SK-MEL-5 (cell line): ENCODE measurements around the gene TIMP3. TPM values are rescaled to one million over a fixed set of nuclear protein-coding genes. Genes with fewer than 3 reads are reported as not detected.
"Not testable (repeated sequence)": the region's sequence is repeated elsewhere in the genome, so short reads cannot be mapped to it uniquely, and the experiment has no call there.

ENCODE experiments used
- DNase-seq: peaks from one replicate; pipeline ENCODE4 v3.0.0-alpha.2; 2016; ENCODE audit warnings: low read depth, low spot score
- in situ Hi-C: cut with HindIII; loops from 2 replicates; pipeline ENCODE4 v1.10.0; 2016; ENCODE audit warnings: low sequenced_read_pairs, high pct_unique_total_duplicates, low pct_unique_long_range_greater_than_20kb
- total RNA-seq: library from RNA; depleted of rRNA; stranded (reverse); fragments of >200 nt; shearing (Covaris generic); gene quantifications from 2 replicates; pipeline ENCODE4 v1.2.3, GENCODE V29; 2014

TIMP3 gene
- total RNA-seq, 1 experiment from 2014 or later = 78.8 TPM

DNA sequence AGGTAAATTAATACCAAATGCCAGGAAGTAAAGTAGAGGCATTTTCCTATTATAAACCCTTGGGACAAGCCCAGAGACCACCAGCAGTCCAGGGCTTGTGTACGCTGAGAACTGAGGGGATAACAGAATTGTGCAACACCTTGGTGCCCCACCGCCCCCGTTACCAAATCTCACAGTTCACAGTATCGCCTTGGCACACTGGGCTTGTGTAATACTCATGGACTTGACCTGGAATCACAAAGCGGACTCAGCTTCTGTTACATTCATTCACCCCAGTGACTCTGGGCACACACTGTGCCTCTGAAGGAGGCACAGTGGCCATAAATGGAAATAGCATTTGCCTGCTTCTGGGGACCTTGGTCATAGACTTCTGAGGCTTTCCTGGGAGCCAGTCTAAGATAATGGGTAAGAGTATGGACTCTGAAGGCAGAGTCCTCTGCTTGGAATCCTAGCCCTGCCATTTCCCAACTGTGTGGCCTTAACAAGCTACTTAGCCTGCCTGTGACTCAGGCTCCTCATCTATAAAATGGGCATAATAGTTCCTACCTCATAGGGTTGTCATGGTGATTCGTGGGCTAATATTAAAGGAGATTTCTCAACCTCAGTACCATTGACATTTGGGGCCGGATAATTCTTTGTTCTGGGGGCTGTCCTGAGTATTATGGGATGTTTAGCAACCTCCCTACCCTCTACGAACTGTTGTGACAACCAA, 53.7 kb downstream of the TIMP3 start:
- no peak for DNase-seq
- in situ Hi-C loops = no loop called here

DNA sequence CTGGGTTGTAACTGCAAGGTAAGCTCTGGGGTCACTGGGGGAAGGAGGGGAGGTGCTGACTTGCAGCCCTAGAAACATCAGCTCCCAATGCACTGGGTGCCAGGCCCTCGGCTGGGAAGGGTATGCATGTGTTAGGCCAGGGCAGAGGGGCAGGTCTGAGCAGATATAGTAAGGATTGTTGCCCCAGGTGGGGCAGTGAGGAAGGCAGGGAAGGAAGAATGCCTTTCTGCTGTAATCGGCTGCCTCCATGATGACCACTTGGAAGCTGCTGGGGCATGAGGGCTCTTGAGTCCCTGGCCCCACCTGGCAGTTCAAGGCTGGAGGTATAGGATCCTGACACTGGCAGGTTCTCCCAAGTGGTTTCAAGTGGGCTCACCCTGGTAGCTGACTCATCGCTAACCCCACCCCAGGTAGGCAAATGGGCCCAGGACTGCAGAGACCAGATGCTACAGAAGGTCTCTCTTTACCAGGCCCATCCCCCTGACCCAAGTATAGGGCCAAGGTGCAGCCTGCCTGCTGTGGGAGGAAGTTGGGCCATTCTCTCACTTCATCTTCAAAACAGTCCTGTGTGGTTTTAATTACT, 56.7 kb downstream of the TIMP3 start:
- in situ Hi-C loops = no loop called here
- no peak for DNase-seq

- in situ Hi-C loops = no loop called here
- DNase-seq = no peak
These were observed 57.5 kb downstream of the TIMP3 start for GRCh38 chr22:32858957-32859356.

DNA sequence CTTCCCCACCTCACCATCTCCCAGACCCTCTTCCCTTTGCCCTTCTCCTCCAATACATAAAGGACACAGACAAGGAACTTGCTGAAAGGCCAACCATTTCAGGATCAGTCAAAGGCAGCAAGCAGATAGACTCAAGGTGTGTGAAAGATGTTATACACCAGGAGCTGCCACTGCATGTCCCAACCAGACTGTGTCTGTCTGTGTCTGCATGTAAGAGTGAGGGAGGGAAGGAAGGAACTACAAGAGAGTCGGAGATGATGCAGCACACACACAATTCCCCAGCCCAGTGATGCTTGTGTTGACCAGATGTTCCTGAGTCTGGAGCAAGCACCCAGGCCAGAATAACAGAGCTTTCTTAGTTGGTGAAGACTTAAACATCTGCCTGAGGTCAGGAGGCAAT, 58.2 kb downstream of the TIMP3 start:
- DNase-seq = no peak
- in situ Hi-C loops = no loop called here

DNA sequence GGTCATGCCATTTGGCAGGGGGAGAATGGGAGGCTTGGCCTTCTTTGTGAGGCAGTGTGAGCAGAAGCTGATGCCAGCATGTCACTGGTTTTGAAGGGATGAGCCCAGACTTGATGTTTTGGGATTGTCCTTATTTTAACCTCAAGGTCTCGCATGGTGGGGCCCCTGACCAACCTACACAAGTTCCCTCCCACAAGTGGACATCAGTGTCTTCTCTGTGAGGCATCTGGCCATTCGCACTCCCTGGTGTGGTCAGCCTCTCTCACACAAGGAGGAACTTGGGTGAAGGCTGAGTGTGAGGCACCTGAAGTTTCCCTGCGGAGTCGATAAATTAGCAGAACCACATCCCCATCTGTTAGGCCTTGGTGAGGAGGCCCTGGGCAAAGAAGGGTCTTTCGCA, 59.8 kb downstream of the TIMP3 start:
- no peak for DNase-seq
- in situ Hi-C loops = no loop called here

DNA sequence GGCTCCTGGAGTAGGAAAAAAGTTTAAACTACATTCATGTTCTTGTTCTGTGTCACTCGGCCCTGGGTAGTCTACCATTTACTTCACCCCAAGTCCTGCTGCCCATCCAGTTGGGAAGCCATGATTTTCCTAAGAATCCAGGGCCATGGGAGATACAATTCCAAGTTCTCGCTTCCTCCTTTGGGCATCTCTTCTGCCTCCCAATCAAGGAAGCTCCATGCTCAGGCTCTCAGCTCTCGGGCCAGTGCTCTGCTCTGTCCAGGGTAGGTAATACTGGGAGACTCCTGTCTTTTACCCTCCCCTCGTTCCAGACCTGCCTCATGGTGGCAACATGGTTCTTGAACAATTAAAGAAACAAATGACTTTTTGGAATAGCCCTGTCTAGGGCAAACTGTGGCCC, 60.6 kb downstream of the TIMP3 start:
- in situ Hi-C loops = no loop called here
- DNase-seq = no peak

DNA sequence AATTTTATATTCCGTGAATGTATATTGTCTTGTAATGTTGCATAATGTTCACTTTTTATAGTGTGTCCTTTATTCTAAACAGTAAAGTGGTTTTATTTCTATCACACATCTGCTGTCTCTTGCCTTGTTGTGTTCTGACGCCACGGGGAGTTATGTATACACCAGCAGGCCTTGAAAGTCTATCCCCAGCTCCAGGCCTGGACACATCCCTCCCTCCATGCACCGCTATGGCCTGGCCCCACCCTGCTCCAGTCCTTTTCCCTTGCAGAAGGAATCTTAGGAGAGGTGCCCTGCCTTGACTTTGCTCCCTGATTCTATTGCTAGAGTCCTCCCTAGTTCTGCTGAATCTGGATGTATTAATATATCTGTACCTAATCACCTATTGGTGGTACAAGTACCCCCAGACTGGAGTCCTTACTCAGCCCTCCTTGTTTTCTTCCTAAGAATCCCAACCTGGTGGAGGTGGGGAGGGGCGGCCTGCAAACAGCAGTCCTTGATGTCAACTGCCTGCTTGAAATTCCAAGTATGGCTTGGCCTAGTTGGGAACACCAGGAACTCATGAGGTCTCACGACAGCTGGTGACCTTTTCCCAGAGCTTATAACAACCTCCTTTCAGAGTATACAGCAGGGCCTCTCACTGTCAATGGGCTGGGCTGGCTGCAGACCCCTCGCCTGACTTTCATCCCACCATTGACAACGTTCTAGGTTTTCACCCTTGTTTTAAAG, 61.6 kb downstream of the TIMP3 start:
- no peak for DNase-seq
- in situ Hi-C loops = no loop called here

- DNase-seq = no peak
- in situ Hi-C loops = no loop called here
These were observed 62.5 kb downstream of the TIMP3 start for GRCh38 chr22:32864041-32864440.

- in situ Hi-C loops = no loop called here
- DNase-seq = no peak
These were observed 63.1 kb downstream of the TIMP3 start for GRCh38 chr22:32864596-32864995.

GRCh38 chr22:32866953-32867352, 65.4 kb downstream of the TIMP3 start:
- DNase-seq = no peak
- in situ Hi-C loops = no loop called here

- in situ Hi-C loops = no loop called here
These were observed 67.4 kb downstream of the TIMP3 start for GRCh38 chr22:32868946-32869345.

DNA sequence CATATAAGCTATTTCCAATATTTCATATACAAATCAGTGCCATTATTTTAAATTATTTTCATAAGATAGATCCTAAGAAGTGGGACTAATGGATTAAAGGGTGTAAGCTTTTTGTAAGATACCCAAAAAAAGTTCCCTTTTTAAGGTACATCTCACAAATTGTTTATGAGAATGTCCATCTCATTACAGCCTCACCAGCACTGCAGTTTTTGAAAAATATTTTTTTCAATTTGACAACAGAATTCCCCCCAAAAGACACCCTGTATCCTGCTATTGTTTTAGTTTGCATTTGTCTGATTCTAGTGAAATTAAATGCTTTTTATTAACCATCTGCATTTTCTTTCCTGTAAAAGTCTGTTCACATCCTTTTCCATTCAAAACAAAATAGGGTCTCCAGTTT, 69.0 kb downstream of the TIMP3 start:
- in situ Hi-C loops = no loop called here
- no peak for DNase-seq

More at GRCh38 chr22:32868946-32869345, 67.4 kb downstream of the TIMP3 start:
- no peak for DNase-seq

GRCh38 chr22:32873604-32874003, 72.1 kb downstream of the TIMP3 start:
- in situ Hi-C loops = not testable (repeated sequence)

GRCh38 chr22:32874385-32874784, 72.9 kb downstream of the TIMP3 start:
- in situ Hi-C loops = no loop called here
- no peak for DNase-seq

More at GRCh38 chr22:32873604-32874003, 72.1 kb downstream of the TIMP3 start:
- DNase-seq = not testable (repeated sequence)

DNA sequence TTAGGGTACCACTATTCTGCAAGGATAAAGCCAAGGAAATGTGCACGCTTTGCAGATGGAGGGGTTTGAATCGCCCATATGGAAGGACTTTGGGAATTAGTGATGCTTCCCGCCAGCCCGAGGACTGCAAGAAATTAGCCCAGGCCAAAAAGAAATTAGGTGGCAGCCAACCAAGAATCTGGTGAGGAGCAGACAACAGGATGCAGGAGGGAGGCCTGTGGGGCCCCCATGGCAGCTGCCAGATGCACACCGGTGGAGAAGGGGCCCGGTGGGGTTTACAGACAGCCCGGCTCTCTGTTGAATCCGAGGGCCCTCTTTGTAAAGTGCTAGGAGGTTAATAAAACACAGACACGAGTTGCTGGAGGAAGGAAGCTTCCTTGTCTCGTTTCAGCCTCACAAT, 73.5 kb downstream of the TIMP3 start:
- in situ Hi-C loops = no loop called here
- no peak for DNase-seq

- in situ Hi-C loops = no loop called here
- DNase-seq = no peak
These were observed 75.0 kb downstream of the TIMP3 start for GRCh38 chr22:32876516-32876915.

- no peak for DNase-seq
- in situ Hi-C loops = no loop called here
These were observed 75.7 kb downstream of the TIMP3 start for GRCh38 chr22:32877196-32877595.

DNA sequence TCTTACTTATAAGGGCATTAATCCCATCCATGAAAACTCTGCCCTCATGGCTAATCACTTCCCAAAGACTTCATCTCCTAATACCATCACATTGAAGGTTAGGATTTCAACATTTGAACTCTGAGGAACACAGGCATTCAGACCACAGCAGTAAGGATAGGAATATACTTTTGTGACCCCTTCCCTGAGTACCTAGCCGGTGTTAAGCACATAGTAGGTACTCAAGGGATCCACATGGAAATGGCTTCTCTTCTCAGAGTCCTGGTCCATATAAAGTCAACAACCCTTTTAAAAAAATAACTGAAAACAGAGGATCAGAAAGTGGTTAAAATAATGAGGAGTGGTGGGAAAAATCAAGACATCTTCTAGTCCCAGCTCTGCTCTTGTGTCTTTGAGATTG, 78.0 kb downstream of the TIMP3 start:
- in situ Hi-C loops = no loop called here

DNA sequence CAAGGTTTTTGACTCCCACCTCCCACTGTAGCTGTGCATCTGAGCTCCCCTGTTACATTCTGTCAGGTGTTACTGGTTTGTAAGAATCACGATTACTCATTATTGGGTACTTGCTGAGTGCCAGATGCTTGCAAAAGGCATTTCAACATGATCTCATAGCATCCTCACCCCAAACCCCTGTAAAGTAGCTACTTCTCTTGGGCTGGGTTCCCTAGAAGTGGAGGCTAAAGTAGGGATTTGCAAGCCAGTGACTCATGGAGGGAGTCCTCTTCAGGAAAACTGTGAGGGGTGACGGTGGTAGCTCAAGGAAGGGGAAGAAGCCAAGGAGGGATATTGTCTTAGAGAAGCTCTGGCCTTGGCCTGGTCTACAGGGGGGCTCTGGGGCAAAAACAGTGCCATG, 78.6 kb downstream of the TIMP3 start:
- in situ Hi-C loops = no loop called here
- no peak for DNase-seq

More for the DNA sequence above, 78.0 kb downstream of the TIMP3 start:
- no peak for DNase-seq
